ENCODE results near the gene RTEL1.
A peak's percentile ranks its signal among the peaks of the same experiment; 100 is the strongest.
"Not testable (repeated sequence)": the region's sequence is repeated elsewhere in the genome, so short reads cannot be mapped to it uniquely, and the experiment has no call there.

Gene RTEL1

GRCh38 chr20:63657937-63658748, at the start of gene RTEL1:
RTEL1 (plus strand) TSS chr20:63658312; CDS start chr20:63659403, 1,091 bp downstream.
- DNase-seq (ENCODE audit: low read depth in 2 of 2, low spot score in 1 of 2) = peak; percentile 77 to 80

- no peak for DNase-seq (ENCODE audit: low read depth in 2 of 2, low spot score in 1 of 2)
Measured at GRCh38 chr20:63610581-63611435, 47.3 kb upstream of the RTEL1 start.

- DNase-seq (ENCODE audit: low read depth in 2 of 2, low spot score in 1 of 2) = no peak
Measured at GRCh38 chr20:63611646-63612045, 46.5 kb upstream of the RTEL1 start.

GRCh38 chr20:63612276-63612931, 45.7 kb upstream of the RTEL1 start:
- no peak for DNase-seq (ENCODE audit: low read depth in 2 of 2, low spot score in 1 of 2)

- not testable (repeated sequence) for DNase-seq (ENCODE audit: low read depth in 2 of 2, low spot score in 1 of 2)
Measured at GRCh38 chr20:63613863-63614594, 44.1 kb upstream of the RTEL1 start.

- DNase-seq (ENCODE audit: low read depth in 2 of 2, low spot score in 1 of 2) = no peak
Measured at GRCh38 chr20:63617092-63617875, 40.8 kb upstream of the RTEL1 start.

- no peak for DNase-seq (ENCODE audit: low read depth in 2 of 2, low spot score in 1 of 2)
Measured at GRCh38 chr20:63617876-63618265, 40.2 kb upstream of the RTEL1 start.

GRCh38 chr20:63618291-63618980, 39.7 kb upstream of the RTEL1 start:
- DNase-seq (ENCODE audit: low read depth in 2 of 2, low spot score in 1 of 2) = no peak

- no peak for DNase-seq (ENCODE audit: low read depth in 2 of 2, low spot score in 1 of 2)
Measured at GRCh38 chr20:63619086-63619485, 39.0 kb upstream of the RTEL1 start.

- no peak for DNase-seq (ENCODE audit: low read depth in 2 of 2, low spot score in 1 of 2)
Measured at GRCh38 chr20:63619505-63619904, 38.6 kb upstream of the RTEL1 start.

GRCh38 chr20:63620991-63621390, 37.1 kb upstream of the RTEL1 start:
- no peak for DNase-seq (ENCODE audit: low read depth in 2 of 2, low spot score in 1 of 2)

GRCh38 chr20:63622096-63622495, 36.0 kb upstream of the RTEL1 start:
- DNase-seq (ENCODE audit: low read depth in 2 of 2, low spot score in 1 of 2) = no peak

GRCh38 chr20:63622732-63623131, 35.4 kb upstream of the RTEL1 start:
- no peak for DNase-seq (ENCODE audit: low read depth in 2 of 2, low spot score in 1 of 2)

- DNase-seq (ENCODE audit: low read depth in 2 of 2, low spot score in 1 of 2) = no peak
Measured at GRCh38 chr20:63624486-63624885, 33.6 kb upstream of the RTEL1 start.

- DNase-seq (ENCODE audit: low read depth in 2 of 2, low spot score in 1 of 2) = no peak
Measured at GRCh38 chr20:63625771-63626423, 32.2 kb upstream of the RTEL1 start.

GRCh38 chr20:63626424-63627128, 31.5 kb upstream of the RTEL1 start, which contains the start of gene GMEB2:
GMEB2 (minus strand) TSS chr20:63627101; CDS start chr20:63619397, 7,704 bp downstream.
- no peak for DNase-seq (ENCODE audit: low read depth in 2 of 2, low spot score in 1 of 2)

- DNase-seq (ENCODE audit: low read depth in 2 of 2, low spot score in 1 of 2) = peak; percentile 82 to 89
Measured at GRCh38 chr20:63627129-63627750, 30.9 kb upstream of the RTEL1 start.

GRCh38 chr20:63627751-63628245, 30.3 kb upstream of the RTEL1 start:
- no peak for DNase-seq (ENCODE audit: low read depth in 2 of 2, low spot score in 1 of 2)

All from stimulated activated CD8-positive, alpha-beta memory T cell treated with anti-CD3 and anti-CD28 coated beads, Interleukin-4, amount 100 ng/mL, for 1 hour (primary cell).